CD4-positive, alpha-beta T cell (primary cell): ENCODE results near the gene WRAP53. TPM values are rescaled to one million over a fixed set of nuclear protein-coding genes. Genes with fewer than 3 reads are reported as not detected.

ENCODE experiments used
- ATAC-seq: fragments of 200-7000 bp; cut with Tn5 transposase; one replicate; pipeline ENCODE4 v1.10.0; 2022; ENCODE audit warnings: mild to moderate bottlenecking; ENCODE audit not compliant: poor library complexity
- CTCF ChIA-PET: fragments of 350-600 bp; sonication (Branson Sonifier 250); formaldehyde crosslinking; loops from one replicate; lab custom pipeline; 2021; ENCODE audit warnings: antibody characterized with exemption, inconsistent platforms; lab: Charles Lee
- POLR2A ChIA-PET: fragments of 350-600 bp; sonication (Branson Sonifier 250); formaldehyde crosslinking; loops from one replicate; lab custom pipeline; 2021; ENCODE audit warnings: antibody characterized with exemption, inconsistent platforms; lab: Charles Lee
- DNase-seq, 14 experiments: peaks; one replicate each; pipeline ENCODE4 v3.0.0-alpha.2; 2013 to 2020; ENCODE audit warnings: mixed read lengths in 2 of 14
- H3K27ac ChIP-seq, 2 donors: one replicate each; pipeline versions ENCODE4 v1.5.1 to v1.7.0; 2013; ENCODE audit warnings: low read length in 2 of 2, low read depth in 1 of 2, mild to moderate bottlenecking in 1 of 2
- H3K27me3 ChIP-seq, 2 experiments: 1 replicate in 1 of 2; 2 replicates in 1 of 2; pipeline versions ENCODE4 v1.6.1 to v1.7.0; 2013; ENCODE audit warnings: low read length in 2 of 2, control low read depth in 1 of 2, mild to moderate bottlenecking in 1 of 2, moderate library complexity in 1 of 2; ENCODE audit not compliant: insufficient read depth in 2 of 2, control insufficient read depth in 1 of 2
- H3K36me3 ChIP-seq: one replicate; pipeline ENCODE4 v1.6.1; 2013; ENCODE audit warnings: low read length, control low read depth; ENCODE audit not compliant: insufficient read depth
- H3K4me1 ChIP-seq: one replicate; pipeline ENCODE4 v1.6.1; 2013; ENCODE audit warnings: low read length, control low read depth; ENCODE audit not compliant: insufficient read depth
- H3K4me3 ChIP-seq: one replicate; pipeline ENCODE4 v1.5.1; 2013; ENCODE audit warnings: mild to moderate bottlenecking, low read length, moderate library complexity
- H3K9me3 ChIP-seq, 2 experiments: 1 replicate in 1 of 2; 2 replicates in 1 of 2; pipeline versions ENCODE4 v1.6.1 to v1.7.0; 2013; ENCODE audit warnings: low read length in 2 of 2, mild to moderate bottlenecking in 2 of 2, control low read depth in 1 of 2, moderate library complexity in 1 of 2; ENCODE audit not compliant: control insufficient read depth in 1 of 2, insufficient read depth in 1 of 2
- H3K27ac Mint-ChIP-seq: one replicate; pipeline ENCODE4 v1.8.0; 2020; ENCODE audit warnings: mixed read lengths
- H3K27me3 Mint-ChIP-seq: one replicate; pipeline ENCODE4 v1.8.0; 2021; ENCODE audit warnings: mixed read lengths
- H3K36me3 Mint-ChIP-seq: one replicate; pipeline ENCODE4 v1.8.0; 2021; ENCODE audit warnings: low read depth, mixed read lengths
- H3K4me1 Mint-ChIP-seq: one replicate; pipeline ENCODE4 v1.8.0; 2021; ENCODE audit warnings: low read depth, mixed read lengths
- H3K4me3 Mint-ChIP-seq: one replicate; pipeline ENCODE4 v1.8.0; 2020; ENCODE audit warnings: mild to moderate bottlenecking, mixed read lengths
- H3K9me3 Mint-ChIP-seq: one replicate; pipeline ENCODE4 v1.8.0; 2020; ENCODE audit warnings: mixed read lengths
- intact Hi-C, 2 experiments: fragments of 100-400 bp; cut with DNase I in 1 of 2; cut with micrococcal nuclease in 1 of 2; formaldehyde crosslinking; loops; one replicate each; pipeline versions ENCODE4 v1.15.1 to v1.9.0; 2023 to 2025; cut with DNase I, micrococcal nuclease
- total RNA-seq, 174 experiments: library from RNA in 2 of 174; stranded (reverse) in 2 of 174; gene quantifications; one replicate each; pipeline ENCODE4 v1.2.3 and lab custom pipeline; 2021 to 2026
- TF ChIP-seq, protein P1 (sequence below): fragments of 200-600 bp; IDR thresholded peaks from one replicate; pipeline ENCODE4 v1.8.0; 2022; ENCODE audit warnings: antibody characterized with exemption, mild to moderate bottlenecking

The WRAP53 gene
- total RNA-seq, 2 experiments from 2014 or later, result 3.9 to 4.0 TPM

DNA sequence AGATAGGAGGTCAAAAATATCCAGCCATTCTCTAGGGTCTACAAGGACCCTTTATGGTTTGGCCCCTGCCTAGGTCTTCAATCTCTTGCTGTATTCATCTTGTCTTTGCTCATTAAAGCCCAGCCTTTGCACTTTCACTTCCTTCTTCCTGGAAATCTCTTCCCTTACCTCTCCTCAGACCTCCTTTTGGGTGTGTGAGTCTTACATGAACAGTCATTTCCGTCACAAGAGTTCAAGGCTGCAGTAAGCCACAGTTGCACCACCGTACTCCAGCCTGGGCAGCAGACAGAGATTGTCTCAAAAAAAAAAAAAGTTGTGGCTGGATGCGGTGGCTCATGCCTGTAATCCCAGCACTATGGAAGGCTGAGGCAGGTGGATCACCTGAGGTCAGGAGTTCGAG lies 43.5 kb upstream of the WRAP53 start:
- intact Hi-C loops, result no loop called here
- Histone ChIP-seq H3K9me3 (no peaks in the 10 kb centered on the region), H3K27me3 (peaks cover 9 to 12% of the 10 kb centered on the region in 2 experiments), H3K36me3 (no peaks in the 10 kb centered on the region), H3K27ac (no peak overlapping the region), H3K4me1 (peaks cover 8% of the 10 kb centered on the region), H3K4me3 (no peak overlapping the region)
- POLR2A ChIA-PET, result no interaction called here
- ATAC-seq, result no peak
- CTCF ChIA-PET, result no interaction called here
- H3K4me3 Mint-ChIP-seq, result no peak overlapping the region
- peak in 2 of 14 experiments; percentile 46 to 60 for DNase-seq
- H3K4me1 Mint-ChIP-seq, result peaks cover 18% of the 10 kb centered on the region
- peaks cover 29% of the 10 kb centered on the region for H3K27me3 Mint-ChIP-seq
- H3K9me3 Mint-ChIP-seq, result no peaks in the 10 kb centered on the region
- TF ChIP-seq, protein P1, sequence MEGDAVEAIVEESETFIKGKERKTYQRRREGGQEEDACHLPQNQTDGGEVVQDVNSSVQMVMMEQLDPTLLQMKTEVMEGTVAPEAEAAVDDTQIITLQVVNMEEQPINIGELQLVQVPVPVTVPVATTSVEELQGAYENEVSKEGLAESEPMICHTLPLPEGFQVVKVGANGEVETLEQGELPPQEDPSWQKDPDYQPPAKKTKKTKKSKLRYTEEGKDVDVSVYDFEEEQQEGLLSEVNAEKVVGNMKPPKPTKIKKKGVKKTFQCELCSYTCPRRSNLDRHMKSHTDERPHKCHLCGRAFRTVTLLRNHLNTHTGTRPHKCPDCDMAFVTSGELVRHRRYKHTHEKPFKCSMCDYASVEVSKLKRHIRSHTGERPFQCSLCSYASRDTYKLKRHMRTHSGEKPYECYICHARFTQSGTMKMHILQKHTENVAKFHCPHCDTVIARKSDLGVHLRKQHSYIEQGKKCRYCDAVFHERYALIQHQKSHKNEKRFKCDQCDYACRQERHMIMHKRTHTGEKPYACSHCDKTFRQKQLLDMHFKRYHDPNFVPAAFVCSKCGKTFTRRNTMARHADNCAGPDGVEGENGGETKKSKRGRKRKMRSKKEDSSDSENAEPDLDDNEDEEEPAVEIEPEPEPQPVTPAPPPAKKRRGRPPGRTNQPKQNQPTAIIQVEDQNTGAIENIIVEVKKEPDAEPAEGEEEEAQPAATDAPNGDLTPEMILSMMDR, result no peak
- H3K36me3 Mint-ChIP-seq, result no peaks in the 10 kb centered on the region
- H3K27ac Mint-ChIP-seq, result no peak overlapping the region

DNA sequence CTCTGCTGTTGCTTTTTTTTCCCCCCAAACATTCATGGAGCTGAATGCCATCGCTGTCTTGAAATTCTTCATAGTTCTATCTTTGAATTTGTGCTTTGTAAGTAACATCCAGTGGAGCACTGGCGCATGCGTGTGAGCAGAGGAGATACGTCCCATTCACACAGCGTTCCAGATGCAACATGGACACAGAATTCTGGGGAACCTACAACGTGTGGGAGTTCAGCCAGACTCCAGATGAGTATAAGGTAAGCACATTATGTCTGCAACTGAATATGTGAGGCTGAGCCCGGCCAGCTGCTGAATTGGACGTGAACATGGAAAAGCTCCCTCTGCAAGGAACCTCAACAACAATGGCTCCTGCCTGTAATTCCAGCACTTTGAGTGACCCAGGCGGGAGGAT lies 41.8 kb upstream of the WRAP53 start:
- Histone ChIP-seq H3K4me3 (no peak overlapping the region), H3K9me3 (peaks cover 0 to 8% of the 10 kb centered on the region in 2 experiments), H3K27me3 (peaks cover 22 to 27% of the 10 kb centered on the region in 2 experiments), H3K36me3 (no peaks in the 10 kb centered on the region), H3K4me1 (peaks cover 24% of the 10 kb centered on the region), H3K27ac (no peak overlapping the region)
- Mint-ChIP-seq H3K27ac (no peak overlapping the region), H3K9me3 (no peaks in the 10 kb centered on the region), H3K4me1 (peaks cover 29% of the 10 kb centered on the region), H3K27me3 (peaks cover 44% of the 10 kb centered on the region), H3K36me3 (no peaks in the 10 kb centered on the region), H3K4me3 (no peak overlapping the region)
- ATAC-seq (no peak), DNase-seq (no peak)
- TF ChIP-seq, protein P1, result no peak
- ChIA-PET CTCF (no interaction called here), POLR2A (no interaction called here)
- intact Hi-C loops, result no loop called here

DNA sequence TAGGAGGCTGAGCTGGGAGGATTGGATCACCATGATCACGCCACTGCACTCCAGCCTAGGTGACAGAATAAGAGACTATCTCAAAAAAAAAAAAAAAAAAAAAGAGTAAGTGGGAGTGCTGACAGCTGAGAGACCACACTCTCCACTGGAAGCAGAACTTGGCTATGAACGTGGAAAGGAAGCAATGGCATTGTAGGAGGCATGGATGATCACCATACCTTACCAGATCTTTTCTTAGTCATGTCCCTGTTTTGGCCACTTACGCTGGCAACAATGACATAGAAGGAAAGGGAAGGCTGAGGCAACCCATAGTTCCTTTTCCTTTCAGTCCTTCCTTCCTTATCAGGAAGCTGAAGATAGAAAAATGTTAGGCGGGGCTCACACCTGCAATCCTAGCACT lies 41.3 kb upstream of the WRAP53 start:
- CTCF ChIA-PET, result interaction anchor here (0.7 to 2.0 kb wide), 2 partner anchors 41 to 573 kb away, joined by 3 to 6 read pairs; partner anchors contain the start of gene TP53

More for the DNA sequence above, 41.3 kb upstream of the WRAP53 start:
- Mint-ChIP-seq H3K27me3 (peaks cover 46% of the 10 kb centered on the region), H3K4me3 (no peak overlapping the region), H3K27ac (no peak overlapping the region), H3K4me1 (peaks cover 25% of the 10 kb centered on the region), H3K36me3 (no peaks in the 10 kb centered on the region), H3K9me3 (no peaks in the 10 kb centered on the region)
- Histone ChIP-seq H3K27me3 (peaks cover 25 to 33% of the 10 kb centered on the region in 2 experiments), H3K4me1 (peaks cover 28% of the 10 kb centered on the region), H3K4me3 (no peak overlapping the region), H3K36me3 (no peaks in the 10 kb centered on the region), H3K27ac (no peak overlapping the region), H3K9me3 (peaks cover 0 to 8% of the 10 kb centered on the region in 2 experiments)
- TF ChIP-seq, protein P1, result no peak
- DNase-seq (no peak), ATAC-seq (no peak)
- POLR2A ChIA-PET, result no interaction called here
- intact Hi-C loops, result no loop called here
